Neural crest cell (in vitro differentiated cells): ENCODE results near the gene ZBTB5. TPM values are rescaled to one million over a fixed set of nuclear protein-coding genes. Genes with fewer than 3 reads are reported as not detected.

ENCODE experiments used
- DNase-seq: peaks from one replicate; pipeline ENCODE4 v3.0.0; 2021; ENCODE audit warnings: low read depth, mixed read lengths, low spot score
- H3K27ac Mint-ChIP-seq: one replicate; pipeline ENCODE4 v1.8.0; 2021; ENCODE audit warnings: mild to moderate bottlenecking, mixed read lengths; ENCODE audit not compliant: unreplicated experiment
- H3K27me3 Mint-ChIP-seq: 2 replicates; pipeline ENCODE4 v1.8.0; 2021; ENCODE audit warnings: low read depth, mild to moderate bottlenecking, mixed read lengths
- H3K36me3 Mint-ChIP-seq: 2 replicates; pipeline ENCODE4 v1.8.0; 2021; ENCODE audit warnings: low read depth, mild to moderate bottlenecking, mixed read lengths
- H3K4me1 Mint-ChIP-seq: 2 replicates; pipeline ENCODE4 v1.8.0; 2021; ENCODE audit warnings: mixed read lengths
- H3K4me3 Mint-ChIP-seq: one replicate; pipeline ENCODE4 v1.8.0; 2021; ENCODE audit warnings: mild to moderate bottlenecking, mixed read lengths
- H3K9me3 Mint-ChIP-seq: 2 replicates; pipeline ENCODE4 v1.8.0; 2021; ENCODE audit warnings: mixed read lengths
- CTCF ChIP-seq: fragments of 200-600 bp; sonication (generic); conservative IDR thresholded peaks from 2 replicates; pipeline ENCODE4 v1.5.0; 2021; ENCODE audit warnings: antibody characterized with exemption, mild to moderate bottlenecking
- total RNA-seq: library from RNA; stranded (reverse); gene quantifications from 2 replicates; pipeline ENCODE4 v1.2.1, GENCODE V29; 2021

The ZBTB5 gene
- total RNA-seq, 1 donor from 2014 or later: 22.9 TPM

- Mint-ChIP-seq H3K27me3 (no peaks in the 10 kb centered on the region), H3K4me3 (peak overlapping the region; percentile 96), H3K9me3 (no peaks in the 10 kb centered on the region), H3K4me1 (peaks cover 15% of the 10 kb centered on the region), H3K36me3 (peaks cover 9% of the 10 kb centered on the region), H3K27ac (peak overlapping the region; percentile 98)
- TF ChIP-seq CTCF: no peak
- DNase-seq: no peak
Observed at GRCh38 chr9:37421914-37422288, 43.3 kb downstream of the ZBTB5 start.

- Mint-ChIP-seq H3K4me1 (peaks cover 15% of the 10 kb centered on the region), H3K4me3 (peak overlapping the region; percentile 65), H3K36me3 (no peaks in the 10 kb centered on the region), H3K9me3 (no peaks in the 10 kb centered on the region), H3K27me3 (no peaks in the 10 kb centered on the region), H3K27ac (no peak overlapping the region)
- TF ChIP-seq CTCF: no peak
- DNase-seq: no peak
Observed at GRCh38 chr9:37420271-37421215, 44.7 kb downstream of the ZBTB5 start.

- H3K36me3 Mint-ChIP-seq: no peaks in the 10 kb centered on the region
- no peak overlapping the region for H3K27ac Mint-ChIP-seq
- no peaks in the 10 kb centered on the region for H3K9me3 Mint-ChIP-seq
- H3K27me3 Mint-ChIP-seq: no peaks in the 10 kb centered on the region
- TF ChIP-seq CTCF: no peak
- no peak for DNase-seq
- H3K4me1 Mint-ChIP-seq: peaks cover 23% of the 10 kb centered on the region
- H3K4me3 Mint-ChIP-seq: peak overlapping the region; percentile 57
Observed at GRCh38 chr9:37419204-37419603, 46.0 kb downstream of the ZBTB5 start.

- Mint-ChIP-seq H3K9me3 (no peaks in the 10 kb centered on the region), H3K27me3 (no peaks in the 10 kb centered on the region), H3K36me3 (no peaks in the 10 kb centered on the region), H3K4me3 (peak overlapping the region; percentile 57), H3K4me1 (peaks cover 22% of the 10 kb centered on the region), H3K27ac (no peak overlapping the region)
- DNase-seq: no peak
- TF ChIP-seq CTCF: no peak
Observed at GRCh38 chr9:37417857-37418618, 47.2 kb downstream of the ZBTB5 start.

GRCh38 chr9:37417252-37417803 lies 47.9 kb downstream of the ZBTB5 start:
- Mint-ChIP-seq H3K4me3 (no peak overlapping the region), H3K36me3 (no peaks in the 10 kb centered on the region), H3K9me3 (no peaks in the 10 kb centered on the region), H3K4me1 (peaks cover 20% of the 10 kb centered on the region), H3K27me3 (no peaks in the 10 kb centered on the region), H3K27ac (no peak overlapping the region)
- no peak for DNase-seq
- TF ChIP-seq CTCF: no peak
